Neural cell (in vitro differentiated cells): Measurements from ENCODE around the gene RNF13. TPM values are rescaled to one million over a fixed set of nuclear protein-coding genes. Genes with fewer than 3 reads are reported as not detected.

Experiments used
- H2AFZ ChIP-seq: fragments of 200-600, 300-800 bp; sonication (generic), shearing (Covaris generic); 2 replicates; pipeline ENCODE4 v1.6.0; 2014; ENCODE audit warnings: low read depth, mild to moderate bottlenecking, antibody characterized with exemption, low read length, moderate library complexity
- H3F3A ChIP-seq: fragments of 200-600 bp; shearing (Covaris generic); 2 replicates; pipeline ENCODE4 v1.6.1; 2016; ENCODE audit warnings: mild to moderate bottlenecking, moderate library complexity, mixed read lengths, antibody characterized with exemption, low read length; ENCODE audit not compliant: insufficient read depth, poor library complexity, severe bottlenecking
- H3K27ac ChIP-seq: fragments of 200-600, 300-800 bp; sonication (generic), shearing (Covaris generic); 2 replicates; pipeline ENCODE4 v1.5.1; 2014; ENCODE audit warnings: mild to moderate bottlenecking, low read length, moderate library complexity
- H3K27me3 ChIP-seq: fragments of 300-800, 200-600 bp; sonication (generic), shearing (Covaris generic); 2 replicates; pipeline ENCODE4 v1.6.0; 2014; ENCODE audit warnings: mild to moderate bottlenecking, low read depth, low read length, moderate library complexity; ENCODE audit not compliant: insufficient read depth
- H3K36me3 ChIP-seq: fragments of 300-800, 200-600 bp; sonication (generic), shearing (Covaris generic); 2 replicates; pipeline ENCODE4 v1.5.1; 2014; ENCODE audit warnings: mild to moderate bottlenecking, antibody characterized with exemption, low read length, moderate library complexity; ENCODE audit not compliant: insufficient read depth
- H3K4me2 ChIP-seq: fragments of 300-800, 200-600 bp; sonication (generic), shearing (Covaris generic); 2 replicates; pipeline ENCODE4 v1.6.0; 2014; ENCODE audit warnings: mild to moderate bottlenecking, low read length
- H3K4me3 ChIP-seq: fragments of 300-800, 200-600 bp; sonication (generic), shearing (Covaris generic); 2 replicates; pipeline ENCODE4 v1.5.1; 2014; ENCODE audit warnings: mild to moderate bottlenecking, low read length, moderate library complexity
- H3K79me2 ChIP-seq: fragments of 200-600 bp; shearing (Covaris generic); replicated peaks from 2 replicates; pipeline ENCODE4 v1.6.0; 2014; ENCODE audit warnings: mild to moderate bottlenecking, low read length, moderate library complexity; ENCODE audit not compliant: insufficient read depth
- H3K9ac ChIP-seq: fragments of 300-800, 200-600 bp; sonication (generic), shearing (Covaris generic); 2 replicates; pipeline ENCODE4 v1.6.1; 2016; ENCODE audit warnings: mild to moderate bottlenecking, low read length, mixed read lengths
- H3K9me2 ChIP-seq: fragments of 200-600 bp; shearing (Covaris generic); 2 replicates; pipeline ENCODE4 v1.6.1; 2016; ENCODE audit warnings: mild to moderate bottlenecking, low read length, mixed read lengths; ENCODE audit not compliant: insufficient read depth
- H3K9me3 ChIP-seq: fragments of 200-600, 300-800 bp; sonication (generic), shearing (Covaris generic); 2 replicates; pipeline ENCODE4 v1.6.1; 2016; ENCODE audit warnings: mild to moderate bottlenecking, mixed run types, low read length, moderate library complexity, mixed read lengths
- H4K20me1 ChIP-seq: fragments of 200-600 bp; shearing (Covaris generic); 2 replicates; pipeline ENCODE4 v1.6.1; 2016; ENCODE audit warnings: mild to moderate bottlenecking, mixed run types; ENCODE audit not compliant: insufficient read depth
- CTCF ChIP-seq: fragments of 450-650 bp; IDR thresholded peaks from 2 replicates; pipeline ENCODE4 v1.5.1; 2014; ENCODE audit warnings: antibody characterized with exemption, mild to moderate bottlenecking, moderate library complexity; ENCODE audit not compliant: poor library complexity, severe bottlenecking
- EP300 ChIP-seq: fragments of 450-650 bp; conservative IDR thresholded peaks from 2 replicates; pipeline ENCODE4 v1.6.1; 2014; ENCODE audit warnings: antibody characterized with exemption, mild to moderate bottlenecking, moderate library complexity; ENCODE audit not compliant: poor library complexity, severe bottlenecking
- EZH2 ChIP-seq: fragments of 200-600, 300-800 bp; shearing (Covaris generic), sonication (generic); IDR thresholded peaks from 2 replicates; pipeline ENCODE4 v1.6.1; 2014; ENCODE audit warnings: antibody characterized with exemption, low read length, borderline replicate concordance, mild to moderate bottlenecking; ENCODE audit not compliant: insufficient read depth, poor library complexity, severe bottlenecking
- MXI1 ChIP-seq: fragments of 450-650 bp; conservative IDR thresholded peaks from 2 replicates; pipeline ENCODE4 v1.6.1; 2014; ENCODE audit warnings: antibody characterized with exemption, mild to moderate bottlenecking; ENCODE audit not compliant: poor library complexity, severe bottlenecking
- POLR2AphosphoS5 ChIP-seq: IDR thresholded peaks from 2 replicates; pipeline ENCODE4 v1.6.1; 2012
- RAD21 ChIP-seq: fragments of 450-650 bp; conservative IDR thresholded peaks from 2 replicates; pipeline ENCODE4 v1.6.1; 2014; ENCODE audit warnings: antibody characterized with exemption, mild to moderate bottlenecking, moderate library complexity
- SMC3 ChIP-seq: fragments of 450-650 bp; conservative IDR thresholded peaks from 2 replicates; pipeline ENCODE4 v1.6.1; 2014; ENCODE audit warnings: antibody characterized with exemption, mild to moderate bottlenecking, moderate library complexity; ENCODE audit not compliant: poor library complexity
- TAF1 ChIP-seq: IDR thresholded peaks from 2 replicates; pipeline ENCODE4 v1.6.1; 2012; ENCODE audit warnings: low read depth
- polyA plus RNA-seq: library from polyadenylated mRNA; depleted of rRNA; stranded (reverse); fragments of >200 nt; gene quantifications from 2 replicates; pipeline ENCODE4 v1.2.3, GENCODE V29; 2014
- TF ChIP-seq, protein P1 (sequence below): IDR thresholded peaks from 2 replicates; pipeline ENCODE4 v1.6.1; 2012; ENCODE audit warnings: borderline replicate concordance

The RNF13 gene
- polyA plus RNA-seq, 1 donor from 2014 or later: 52.3 TPM

- no peak for TF ChIP-seq POLR2AphosphoS5
- no peak for TF ChIP-seq RAD21
- TF ChIP-seq, protein P1, sequence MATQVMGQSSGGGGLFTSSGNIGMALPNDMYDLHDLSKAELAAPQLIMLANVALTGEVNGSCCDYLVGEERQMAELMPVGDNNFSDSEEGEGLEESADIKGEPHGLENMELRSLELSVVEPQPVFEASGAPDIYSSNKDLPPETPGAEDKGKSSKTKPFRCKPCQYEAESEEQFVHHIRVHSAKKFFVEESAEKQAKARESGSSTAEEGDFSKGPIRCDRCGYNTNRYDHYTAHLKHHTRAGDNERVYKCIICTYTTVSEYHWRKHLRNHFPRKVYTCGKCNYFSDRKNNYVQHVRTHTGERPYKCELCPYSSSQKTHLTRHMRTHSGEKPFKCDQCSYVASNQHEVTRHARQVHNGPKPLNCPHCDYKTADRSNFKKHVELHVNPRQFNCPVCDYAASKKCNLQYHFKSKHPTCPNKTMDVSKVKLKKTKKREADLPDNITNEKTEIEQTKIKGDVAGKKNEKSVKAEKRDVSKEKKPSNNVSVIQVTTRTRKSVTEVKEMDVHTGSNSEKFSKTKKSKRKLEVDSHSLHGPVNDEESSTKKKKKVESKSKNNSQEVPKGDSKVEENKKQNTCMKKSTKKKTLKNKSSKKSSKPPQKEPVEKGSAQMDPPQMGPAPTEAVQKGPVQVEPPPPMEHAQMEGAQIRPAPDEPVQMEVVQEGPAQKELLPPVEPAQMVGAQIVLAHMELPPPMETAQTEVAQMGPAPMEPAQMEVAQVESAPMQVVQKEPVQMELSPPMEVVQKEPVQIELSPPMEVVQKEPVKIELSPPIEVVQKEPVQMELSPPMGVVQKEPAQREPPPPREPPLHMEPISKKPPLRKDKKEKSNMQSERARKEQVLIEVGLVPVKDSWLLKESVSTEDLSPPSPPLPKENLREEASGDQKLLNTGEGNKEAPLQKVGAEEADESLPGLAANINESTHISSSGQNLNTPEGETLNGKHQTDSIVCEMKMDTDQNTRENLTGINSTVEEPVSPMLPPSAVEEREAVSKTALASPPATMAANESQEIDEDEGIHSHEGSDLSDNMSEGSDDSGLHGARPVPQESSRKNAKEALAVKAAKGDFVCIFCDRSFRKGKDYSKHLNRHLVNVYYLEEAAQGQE: no peak
- no peak for TF ChIP-seq CTCF
- no peak for TF ChIP-seq MXI1
- no peak for TF ChIP-seq EP300
- no peak for TF ChIP-seq TAF1
- TF ChIP-seq EZH2: no peak
- TF ChIP-seq SMC3: no peak
- H3K27me3 ChIP-seq: no peaks in the 10 kb centered on the region
- H3K9me2 ChIP-seq: no peaks in the 10 kb centered on the region
- no peak overlapping the region for H3K4me2 ChIP-seq
- no peak overlapping the region for H3K9ac ChIP-seq
- H4K20me1 ChIP-seq: no peaks in the 10 kb centered on the region
- no peak overlapping the region for H3K27ac ChIP-seq
- no peaks in the 10 kb centered on the region for H3K36me3 ChIP-seq
- H3K79me2 ChIP-seq: no peaks in the 10 kb centered on the region
- H3K4me3 ChIP-seq: no peak overlapping the region
- no peaks in the 10 kb centered on the region for H3K9me3 ChIP-seq
- H3F3A ChIP-seq: no peaks in the 10 kb centered on the region
- no peak overlapping the region for H2AFZ ChIP-seq
These were observed 120.0 kb downstream of the RNF13 start for GRCh38 chr3:149933008-149933407.

GRCh38 chr3:149933858-149934257 lies 120.8 kb downstream of the RNF13 start:
- TF ChIP-seq, protein P1: no peak
- no peak for TF ChIP-seq SMC3
- no peak for TF ChIP-seq EP300
- TF ChIP-seq RAD21: no peak
- no peak for TF ChIP-seq EZH2
- no peak for TF ChIP-seq CTCF
- no peak for TF ChIP-seq MXI1
- TF ChIP-seq POLR2AphosphoS5: no peak
- TF ChIP-seq TAF1: no peak
- Histone ChIP-seq H3K27ac (no peak overlapping the region), H3K9ac (no peak overlapping the region), H3K27me3 (no peaks in the 10 kb centered on the region), H3K4me3 (no peak overlapping the region), H3F3A (no peaks in the 10 kb centered on the region), H3K9me3 (no peaks in the 10 kb centered on the region), H2AFZ (no peak overlapping the region), H3K36me3 (no peaks in the 10 kb centered on the region), H3K4me2 (no peak overlapping the region), H3K9me2 (no peaks in the 10 kb centered on the region), H4K20me1 (no peaks in the 10 kb centered on the region), H3K79me2 (no peaks in the 10 kb centered on the region)
